ENCODE data around the gene NFKBIA.
A peak's percentile ranks its signal among the peaks of the same experiment; 100 is the strongest.
"Not testable (repeated sequence)": the region's sequence is repeated elsewhere in the genome, so short reads cannot be mapped to it uniquely, and the experiment has no call there.

Gene NFKBIA

GRCh38 chr14:35383569-35384454, 20.7 kb downstream of the NFKBIA start:
- no peak for TF ChIP-seq CTCF (IDR thresholded peaks at IDR 0.05)
- H3K4me3 ChIP-seq, result no peak overlapping the region
- no peak for DNase-seq (ENCODE audit: low spot score)
- H3K27ac ChIP-seq, result peak overlapping the region; percentile 83 to 91

DNA sequence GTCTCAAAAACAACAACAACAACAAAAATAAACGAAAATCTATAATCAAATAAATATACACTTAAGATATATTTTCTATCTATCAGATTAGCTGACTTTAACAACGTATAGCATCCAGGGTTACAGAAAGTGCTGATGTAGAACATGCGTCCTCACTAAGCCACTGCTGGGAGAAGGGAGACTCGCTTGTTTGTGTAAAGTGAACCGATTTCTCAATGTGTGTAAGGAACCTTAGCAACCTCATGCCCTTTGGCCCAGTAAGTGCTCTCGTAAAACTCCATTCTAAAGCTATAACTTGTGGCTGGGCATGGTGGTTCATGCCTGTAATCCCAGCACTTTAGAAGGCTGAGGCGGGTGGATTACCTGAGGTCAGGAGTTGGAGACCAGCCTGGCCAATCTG, 23.8 kb downstream of the NFKBIA start:
- H3K27ac ChIP-seq, result no peak overlapping the region
- H3K4me3 ChIP-seq, result no peak overlapping the region
- TF ChIP-seq CTCF (IDR thresholded peaks at IDR 0.05), result no peak
- DNase-seq (ENCODE audit: low spot score), result no peak

GRCh38 chr14:35379234-35379933, 25.2 kb downstream of the NFKBIA start:
- not testable (repeated sequence) for H3K4me3 ChIP-seq; DNase-seq (ENCODE audit: low spot score); H3K27ac ChIP-seq

GRCh38 chr14:35378425-35379233, 25.9 kb downstream of the NFKBIA start:
- DNase-seq (ENCODE audit: low spot score), result no peak
- Histone ChIP-seq H3K27ac (peak overlapping the region; percentile 42 to 50), H3K4me3 (no peak overlapping the region)
- no peak for TF ChIP-seq CTCF (IDR thresholded peaks at IDR 0.05)

- TF ChIP-seq CTCF (IDR thresholded peaks at IDR 0.05), result no peak
- H3K4me3 ChIP-seq, result no peak overlapping the region
- no peak for DNase-seq (ENCODE audit: low spot score)
- no peak overlapping the region for H3K27ac ChIP-seq
Observed at GRCh38 chr14:35375558-35376025, 29.0 kb downstream of the NFKBIA start.

DNA sequence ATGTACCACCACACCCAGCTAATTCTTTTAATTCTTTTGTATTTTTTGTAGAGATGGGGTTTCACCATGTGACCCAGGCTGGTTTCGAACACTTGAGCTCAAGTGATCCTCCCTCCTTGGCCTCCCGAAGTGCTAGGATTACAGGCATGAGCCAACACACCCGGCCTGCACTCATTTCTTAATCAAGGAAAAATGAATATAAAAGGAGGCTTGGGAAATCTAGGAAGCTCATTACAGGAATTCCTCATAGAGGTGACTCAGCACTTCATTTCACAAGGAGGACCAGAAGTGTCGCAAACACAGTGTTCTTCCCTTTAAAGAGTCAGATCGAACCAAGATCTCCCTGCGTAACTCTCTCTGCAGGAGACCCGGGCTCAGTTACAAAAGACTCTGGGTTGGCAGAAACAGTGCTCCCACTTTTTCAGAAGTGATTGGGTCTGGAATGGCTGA, 30.3 kb downstream of the NFKBIA start:
- no peak for DNase-seq (ENCODE audit: low spot score)
- H3K27ac ChIP-seq, result peak overlapping the region in 1 of 2 donors; percentile 62
- TF ChIP-seq CTCF (IDR thresholded peaks at IDR 0.05), result no peak
- no peak overlapping the region for H3K4me3 ChIP-seq

- H3K4me3 ChIP-seq; H3K27ac ChIP-seq; DNase-seq (ENCODE audit: low spot score): not testable (repeated sequence)
Observed at GRCh38 chr14:35373208-35373607, 31.3 kb downstream of the NFKBIA start.
